GM18951 (cell line): Measurements from ENCODE around the gene ARHGAP8.

ENCODE experiments used
- POLR2A ChIP-seq: IDR thresholded peaks from 4 replicates; pipeline ENCODE4 v1.6.1; 2011; ENCODE audit warnings: mild to moderate bottlenecking; ENCODE audit not compliant: insufficient read length, insufficient read depth; ENCODE audit errors: extremely low read depth
- in situ Hi-C: fragments of 300-500 bp; cut with MboI; formaldehyde crosslinking; loops from one replicate; pipeline ENCODE4 v1.12.0; 2022; ENCODE audit warnings: low sequenced_read_pairs, mixed read lengths, inconsistent platforms; ENCODE audit not compliant: unreplicated experiment

ARHGAP8 gene

DNA sequence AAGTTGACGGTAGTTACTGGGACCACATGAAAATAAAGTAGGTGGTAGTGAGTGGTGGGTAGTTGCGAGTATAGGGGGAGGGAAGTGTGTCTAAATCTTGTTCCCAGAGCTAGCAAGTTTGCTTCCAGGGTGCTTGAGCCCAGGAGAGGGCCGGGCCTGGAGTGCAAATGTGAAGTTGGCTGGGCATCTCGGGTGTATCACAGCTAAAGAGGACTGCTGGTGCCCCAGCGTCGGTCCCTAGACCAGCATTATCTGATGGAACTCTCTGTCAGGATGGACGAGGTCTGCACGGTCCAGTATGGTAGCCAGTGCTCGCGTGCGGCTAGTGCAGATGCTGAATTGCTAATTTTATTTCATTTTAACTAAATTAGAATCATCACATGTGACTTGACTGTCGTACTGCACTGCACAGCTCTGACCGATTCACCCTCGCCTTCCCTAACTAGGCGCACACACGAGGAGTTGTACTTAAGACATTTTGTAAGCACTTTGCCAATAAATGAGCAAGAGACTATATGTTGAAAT is 75.4 kb downstream of the ARHGAP8 start:
- in situ Hi-C loops, result no loop called here

DNA sequence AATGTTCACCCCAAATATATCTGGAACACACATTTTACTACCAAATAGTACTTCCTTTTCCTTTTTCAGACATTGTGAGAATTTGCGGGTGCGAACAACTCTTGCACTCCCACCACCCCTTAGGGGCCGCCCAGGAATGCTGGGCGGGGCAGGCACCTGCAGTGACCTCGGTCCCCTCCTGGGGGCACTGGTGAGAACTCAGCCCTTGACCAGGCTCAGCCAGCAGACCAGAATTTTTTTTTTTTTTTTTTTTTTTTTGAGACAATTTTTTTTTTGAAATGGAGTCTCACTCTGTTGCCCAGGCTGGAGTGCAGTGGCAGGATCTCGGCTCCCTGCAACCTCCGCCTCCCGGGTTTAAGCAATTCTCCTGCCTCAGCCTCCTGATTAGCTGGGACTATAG is 75.8 kb downstream of the ARHGAP8 start:
- no peak for TF ChIP-seq POLR2A
- in situ Hi-C loops, result no loop called here

More for the DNA sequence above, 75.4 kb downstream of the ARHGAP8 start:
- TF ChIP-seq POLR2A, result no peak

DNA sequence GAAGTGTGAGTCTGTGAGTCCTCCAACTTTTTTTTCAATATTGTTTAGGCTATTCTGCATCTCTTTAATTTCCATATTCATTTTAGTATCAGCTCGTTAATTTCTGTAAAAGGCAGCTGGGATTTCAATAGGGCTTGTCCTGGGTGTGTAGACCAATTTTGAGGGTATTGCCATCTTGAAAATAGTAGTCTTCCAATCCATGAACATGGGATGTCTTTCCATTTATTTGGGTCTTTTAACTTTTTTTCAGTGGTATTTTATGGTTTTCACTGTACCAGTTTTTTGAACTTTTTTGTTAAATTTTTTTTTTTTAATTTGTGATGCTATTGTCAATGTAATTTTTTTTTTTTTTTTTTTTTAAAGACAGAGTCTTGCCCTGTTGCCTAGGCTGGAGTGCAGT is 79.5 kb downstream of the ARHGAP8 start:
- in situ Hi-C loops, result no loop called here
- TF ChIP-seq POLR2A, result no peak

DNA sequence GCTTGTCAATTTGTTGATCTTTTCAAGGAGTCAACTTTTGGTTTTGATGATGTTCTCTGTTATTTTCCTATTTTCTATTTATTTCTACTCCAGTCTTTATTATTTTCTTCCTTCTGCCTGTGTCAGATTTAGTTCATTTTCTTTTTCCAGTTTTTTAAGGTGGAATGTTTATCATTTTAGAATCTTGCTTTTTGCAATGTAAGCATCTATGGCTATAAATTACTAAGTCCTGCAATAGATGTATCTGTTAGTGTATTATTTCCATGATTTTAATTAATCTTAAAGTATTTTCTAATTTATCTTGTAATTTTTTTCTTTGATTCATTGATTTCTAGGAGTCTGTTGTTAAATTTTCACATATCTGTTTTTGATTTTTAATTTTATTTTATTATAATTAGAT is 81.7 kb downstream of the ARHGAP8 start:
- TF ChIP-seq POLR2A, result no peak
- in situ Hi-C loops, result no loop called here

DNA sequence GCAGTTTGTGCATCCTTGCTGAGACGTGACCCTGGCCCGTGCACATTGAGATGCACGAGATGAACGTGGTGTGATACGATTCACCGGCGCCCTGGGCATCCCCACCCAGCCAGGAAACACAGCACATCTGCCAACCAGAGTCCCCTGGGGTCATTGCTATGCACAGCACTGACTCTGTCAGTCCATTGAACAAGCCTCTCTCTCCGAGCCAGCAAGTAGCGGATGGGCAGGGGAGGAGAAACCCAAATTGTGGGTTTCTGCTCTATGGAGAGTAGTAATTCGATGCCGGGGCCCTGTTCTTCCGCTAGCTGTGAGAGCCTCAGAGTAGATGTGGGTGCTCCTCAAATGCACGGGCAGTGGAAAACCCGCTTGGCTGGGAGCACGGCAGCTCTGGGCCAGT is 85.1 kb downstream of the ARHGAP8 start:
- no peak for TF ChIP-seq POLR2A
- in situ Hi-C loops, result no loop called here

DNA sequence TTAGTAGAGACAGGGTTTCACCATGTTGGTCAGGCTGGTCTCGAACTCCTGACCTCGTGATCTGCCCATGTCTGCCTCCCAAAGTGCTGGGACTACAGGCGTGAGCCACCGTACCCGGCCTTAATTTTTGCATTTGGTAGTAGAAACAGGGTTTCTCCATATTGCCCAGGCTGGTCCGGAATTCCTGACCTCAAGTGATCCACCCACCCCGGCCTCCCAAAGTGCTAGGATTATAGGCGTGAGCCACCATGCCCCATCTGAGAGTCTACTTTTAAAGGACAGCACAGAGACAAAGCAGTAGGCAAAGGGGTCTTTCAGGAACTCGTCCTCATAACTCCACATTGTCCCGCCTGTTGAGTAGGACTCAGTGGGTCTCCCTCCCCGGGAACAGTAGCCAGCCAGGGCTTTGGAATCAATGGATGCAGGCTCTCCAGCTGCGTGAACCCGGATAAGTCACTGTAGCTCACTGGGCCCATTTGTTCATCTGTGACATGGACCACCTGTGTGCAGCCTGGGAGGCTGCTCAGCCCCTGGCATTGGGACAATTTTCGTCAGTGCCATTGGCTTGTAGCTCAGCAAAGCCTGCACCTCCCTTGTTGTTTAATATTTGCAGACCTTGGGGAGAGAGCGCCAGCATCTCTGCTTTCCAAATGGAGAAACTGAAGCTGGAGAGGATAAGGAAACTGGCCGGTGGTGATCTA is 86.1 kb downstream of the ARHGAP8 start:
- TF ChIP-seq POLR2A, result no peak
- in situ Hi-C loops, result no loop called here

DNA sequence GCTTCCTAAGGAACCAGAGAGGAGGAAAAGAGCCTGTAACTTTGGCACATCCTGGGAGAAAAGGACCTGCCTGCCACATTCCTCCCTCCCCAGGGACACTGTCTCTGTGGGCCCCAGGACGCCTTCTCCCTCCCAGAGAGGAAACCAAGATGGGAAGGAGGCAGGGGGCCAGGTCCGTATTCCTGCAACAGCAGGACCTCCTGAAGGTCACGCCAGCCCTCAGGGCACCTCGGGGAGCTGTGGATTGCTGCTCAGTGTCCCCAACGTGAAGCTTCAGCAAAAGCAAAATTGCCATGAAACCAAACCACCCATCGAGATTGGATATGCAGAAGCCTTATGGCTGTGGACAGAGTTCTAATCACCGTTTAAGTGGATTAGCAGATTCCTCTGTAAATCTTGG is 86.7 kb downstream of the ARHGAP8 start:
- TF ChIP-seq POLR2A, result no peak
- in situ Hi-C loops, result no loop called here

DNA sequence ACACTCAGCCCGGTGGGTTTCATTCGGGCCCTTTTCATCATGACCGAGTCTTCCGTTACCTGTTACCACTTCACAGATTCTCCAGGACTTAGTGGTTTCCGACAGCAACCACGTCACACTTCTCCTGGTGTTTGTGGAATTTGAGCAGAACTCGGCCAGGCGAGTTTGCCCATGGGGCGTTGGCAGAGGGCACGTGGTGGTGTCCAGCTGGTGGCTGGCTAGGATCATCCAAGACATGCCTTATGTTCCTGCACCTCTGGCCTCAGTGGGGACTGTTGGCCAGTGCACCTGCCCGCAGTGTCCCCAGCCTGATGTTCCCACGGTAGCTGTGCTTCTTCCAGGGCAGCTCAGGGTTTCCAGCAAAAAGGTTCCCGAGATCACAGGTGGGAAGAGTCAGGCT is 87.3 kb downstream of the ARHGAP8 start:
- in situ Hi-C loops, result no loop called here
- no peak for TF ChIP-seq POLR2A

DNA sequence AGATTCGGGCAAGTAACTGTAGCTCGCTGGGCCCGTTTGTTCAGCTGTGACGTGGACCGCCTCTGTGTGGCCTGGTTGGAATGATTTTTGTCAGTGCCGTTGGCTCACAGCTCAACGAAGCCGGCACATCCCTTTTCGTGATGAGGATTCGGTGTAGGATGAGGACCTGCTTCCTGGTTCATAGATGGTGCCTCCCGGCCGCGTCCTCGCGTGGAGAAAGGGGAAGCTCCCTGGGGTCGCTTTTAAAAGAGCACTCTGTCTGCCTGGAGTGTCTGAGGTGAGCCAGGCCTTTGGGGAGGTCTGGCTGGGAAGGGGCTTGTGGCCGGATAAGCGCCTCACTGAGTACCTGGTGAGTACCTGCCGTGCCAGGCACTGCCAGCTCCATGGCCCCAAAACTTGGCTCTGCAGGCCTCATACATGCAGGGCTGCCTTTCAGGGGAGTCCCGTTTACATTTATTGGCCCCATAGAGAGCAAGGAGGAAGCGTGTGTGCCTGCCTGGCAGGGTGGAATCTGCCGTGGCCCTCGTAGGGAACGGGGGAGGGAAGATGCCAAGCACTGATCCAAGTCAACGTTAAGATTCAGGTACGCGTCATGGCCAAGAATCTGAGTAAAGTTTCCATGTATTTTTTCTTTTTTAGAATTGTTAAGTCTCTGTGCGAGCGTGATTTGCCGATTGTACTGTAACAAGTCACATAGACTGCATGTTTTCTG is 88.4 kb downstream of the ARHGAP8 start:
- in situ Hi-C loops, result no loop called here
- TF ChIP-seq POLR2A, result no peak

DNA sequence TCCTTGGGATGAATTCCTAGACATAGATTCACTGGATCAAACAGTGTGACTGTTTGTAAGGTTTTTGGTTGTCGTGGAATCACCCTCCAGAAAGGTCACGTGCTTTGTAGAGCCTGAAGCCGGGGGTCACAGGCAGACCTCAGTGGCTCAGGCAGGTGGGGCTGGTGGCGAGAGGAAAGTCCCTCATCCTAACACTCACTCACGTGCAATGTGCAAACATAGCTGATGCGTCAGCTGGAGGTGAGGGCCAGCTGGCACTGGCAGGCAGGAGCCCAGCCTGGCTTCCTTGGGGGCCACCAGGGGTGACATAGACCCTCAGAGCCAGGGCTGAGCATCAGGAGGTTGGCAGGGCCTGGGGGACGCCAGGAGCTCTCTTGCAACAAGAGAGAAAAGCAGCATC is 90.0 kb downstream of the ARHGAP8 start:
- TF ChIP-seq POLR2A, result no peak
- in situ Hi-C loops, result no loop called here

DNA sequence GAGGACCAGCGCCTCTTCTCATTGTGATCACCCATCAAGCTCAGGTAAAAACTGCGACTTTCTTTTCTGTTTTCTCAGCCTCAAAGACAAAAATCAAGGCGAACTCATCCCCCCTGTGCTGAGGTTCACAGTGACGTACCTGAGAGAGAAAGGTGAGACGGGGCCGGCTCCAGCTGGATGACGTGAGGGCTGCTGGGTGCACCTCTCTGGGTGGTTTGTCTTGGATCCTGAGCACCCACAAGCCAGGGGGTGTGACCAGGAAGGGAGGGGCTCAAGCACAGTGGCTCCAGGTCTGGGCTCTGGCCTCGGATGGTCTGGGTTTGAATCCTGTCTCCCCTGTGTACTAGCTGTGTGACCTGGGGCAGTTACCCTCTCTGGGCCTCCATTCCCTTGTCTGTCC is 92.8 kb downstream of the ARHGAP8 start:
- in situ Hi-C loops, result no loop called here
- no peak for TF ChIP-seq POLR2A

DNA sequence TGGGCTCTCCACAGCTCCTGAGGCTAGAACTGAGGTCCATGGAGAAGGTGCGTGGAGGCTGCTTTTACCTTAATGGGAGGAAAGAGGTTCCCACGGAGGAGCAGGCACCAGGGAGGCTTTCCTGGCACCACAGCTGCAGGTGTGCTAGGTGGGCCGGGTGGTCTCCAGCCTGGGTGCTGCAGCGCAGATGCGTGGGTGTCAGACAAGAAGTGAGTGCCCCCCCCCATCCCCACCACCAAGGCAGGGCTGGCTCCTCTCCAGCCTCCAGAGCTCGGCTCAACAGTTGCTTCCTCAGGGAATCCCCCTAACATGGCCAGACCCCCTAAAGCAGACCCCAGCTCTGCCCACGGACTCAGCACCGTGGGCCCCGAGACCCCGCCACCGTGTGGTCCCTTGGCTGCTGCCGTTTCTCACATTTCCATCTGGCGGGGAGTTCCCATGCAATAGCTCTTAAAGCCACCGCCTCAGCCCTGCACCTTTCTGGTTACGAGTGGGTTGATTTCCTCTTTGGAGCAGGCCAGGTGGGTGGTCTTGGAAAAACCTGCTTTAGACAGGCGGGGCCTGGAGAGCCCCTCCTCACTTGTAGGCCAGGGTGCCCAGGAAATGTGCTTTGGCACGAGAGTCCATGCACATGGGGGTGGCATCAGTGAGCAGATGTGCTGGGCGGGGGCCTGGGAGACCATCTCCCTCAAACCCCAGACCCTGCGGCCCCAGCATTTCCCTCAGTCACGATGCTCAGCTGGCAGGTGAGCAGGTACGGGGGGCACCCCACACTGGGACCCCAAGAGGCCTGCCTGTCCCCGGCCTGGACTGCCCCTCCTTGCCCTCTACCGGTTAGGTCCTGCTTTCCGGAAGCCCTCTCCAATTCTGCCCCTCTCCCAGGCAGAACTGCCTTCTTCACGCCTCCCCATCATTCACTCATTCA is 93.7 kb downstream of the ARHGAP8 start:
- TF ChIP-seq POLR2A, result no peak
- in situ Hi-C loops, result no loop called here

DNA sequence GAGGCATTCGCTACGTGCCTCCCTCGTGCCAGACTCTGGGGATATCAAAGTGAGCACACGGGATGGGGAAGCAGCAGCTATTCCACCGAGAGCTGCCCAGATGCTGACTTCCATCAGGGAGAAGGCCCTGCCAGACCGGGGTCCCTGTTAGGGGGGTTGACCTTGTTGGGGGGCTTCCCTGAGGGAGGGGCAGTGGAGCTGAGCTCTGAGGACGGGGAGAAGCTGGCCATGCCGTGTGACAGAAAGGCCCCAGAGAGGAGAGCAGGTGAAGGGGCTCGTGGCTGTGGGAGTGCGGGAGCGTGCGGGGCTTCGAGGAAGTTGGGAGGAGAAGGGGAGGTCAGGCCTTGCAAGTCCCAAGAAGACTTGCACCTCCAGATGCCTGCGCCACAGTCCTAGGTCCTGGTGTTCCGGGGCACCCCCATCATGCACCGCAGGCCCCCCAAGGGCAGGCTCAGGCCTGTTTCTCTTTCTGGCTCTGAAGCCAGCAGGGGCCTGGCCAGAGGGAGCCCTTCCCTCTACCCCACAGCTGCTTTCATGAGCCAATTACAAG is 94.4 kb downstream of the ARHGAP8 start:
- TF ChIP-seq POLR2A, result no peak
- in situ Hi-C loops, result no loop called here
